Large intestine (tissue), 3 donors: ENCODE data around the gene NUDT1. TPM values are rescaled to one million over a fixed set of nuclear protein-coding genes. Genes with fewer than 3 reads are reported as not detected.
A peak's percentile ranks its signal among the peaks of the same experiment; 100 is the strongest.

ENCODE experiments used
- DNase-seq, 2 donors: peaks; one replicate each; pipeline versions ENCODE4 v3.0.0 to v3.0.0-alpha.2; 2013
- H3K27ac ChIP-seq: one replicate; pipeline ENCODE4 v1.5.1; 2013; ENCODE audit warnings: low read length
- H3K27me3 ChIP-seq: 2 replicates; pipeline ENCODE4 v1.6.1; 2013; ENCODE audit warnings: low read length; ENCODE audit not compliant: control insufficient read depth, insufficient read depth
- H3K36me3 ChIP-seq: 2 replicates; pipeline ENCODE4 v1.6.1; 2013; ENCODE audit warnings: low read length; ENCODE audit not compliant: control insufficient read depth, insufficient read depth
- H3K4me1 ChIP-seq: one replicate; pipeline ENCODE4 v1.6.1; 2013; ENCODE audit warnings: low read length; ENCODE audit not compliant: control insufficient read depth, insufficient read depth
- H3K4me3 ChIP-seq: one replicate; pipeline ENCODE4 v1.5.1; 2013; ENCODE audit warnings: low read length
- H3K9me3 ChIP-seq: one replicate; pipeline ENCODE4 v1.6.1; 2013; ENCODE audit warnings: mild to moderate bottlenecking, low read depth, low read length, moderate library complexity; ENCODE audit not compliant: control insufficient read depth
- WGBS: methylation state at CpG from one replicate; pipeline ENCODE4 v1.1.5; 2013; ENCODE audit warnings: low lambda C conversion rate; ENCODE audit not compliant: insufficient coverage; 5-methylcytosine and 5-hydroxymethylcytosine counted together
- polyA plus RNA-seq: library from polyadenylated mRNA; unstranded; fragments of 120-200 nt; gene quantifications from one replicate; pipeline ENCODE4 v1.2.1, GENCODE V29; 2013

Gene NUDT1
- polyA plus RNA-seq, 1 donor: 25.6 TPM

GRCh38 chr7:2232766-2233520 is 9.1 kb upstream of the NUDT1 start, which contains the start of gene MAD1L1:
Gene MAD1L1, minus strand, starts transcription at chr7:2232945. Its CDS starts 2,812 bp downstream, at chr7:2230133.
- Histone ChIP-seq H3K4me1 (no peaks in the 10 kb centered on the region), H3K36me3 (peaks cover 44% of the 10 kb centered on the region), H3K4me3 (peak within 1 kb of the TSS; percentile 61), H3K27me3 (no peaks in the 10 kb centered on the region), H3K9me3 (no peaks in the 10 kb centered on the region), H3K27ac (peak within 1 kb of the TSS; percentile 7)
- peak; percentile 87 to 91 for DNase-seq
- no CpG with 5 or more reads among the region's 63 CpGs for WGBS

- Histone ChIP-seq H3K27me3 (no peaks in the 10 kb centered on the region), H3K4me1 (no peaks in the 10 kb centered on the region), H3K27ac (no peak overlapping the region), H3K9me3 (no peaks in the 10 kb centered on the region), H3K36me3 (peaks cover 48% of the 10 kb centered on the region), H3K4me3 (no peak overlapping the region)
- WGBS: 100% methylated on average over 1 of the region's 3 CpGs
- DNase-seq: no peak
These were observed 8.1 kb upstream of the NUDT1 start for GRCh38 chr7:2233926-2234325.

- Histone ChIP-seq H3K27ac (no peak overlapping the region), H3K27me3 (no peaks in the 10 kb centered on the region), H3K4me3 (no peak overlapping the region), H3K36me3 (peaks cover 40% of the 10 kb centered on the region), H3K4me1 (no peaks in the 10 kb centered on the region), H3K9me3 (no peaks in the 10 kb centered on the region)
- 100% methylated on average over 1 of the region's 12 CpGs for WGBS
- DNase-seq: no peak
These were observed 4.9 kb upstream of the NUDT1 start for GRCh38 chr7:2237109-2237602.

GRCh38 chr7:2239242-2239641 is 2.8 kb upstream of the NUDT1 start:
- DNase-seq: no peak
- no peaks in the 10 kb centered on the region for H3K27me3 ChIP-seq
- no peak overlapping the region for H3K27ac ChIP-seq
- H3K4me1 ChIP-seq: peaks cover 18% of the 10 kb centered on the region
- no peaks in the 10 kb centered on the region for H3K9me3 ChIP-seq
- WGBS: no CpG with 5 or more reads among the region's 17 CpGs
- H3K4me3 ChIP-seq: no peak overlapping the region
- peaks cover 38% of the 10 kb centered on the region for H3K36me3 ChIP-seq

- Histone ChIP-seq H3K36me3 (peaks cover 14% of the 10 kb centered on the region), H3K27ac (peak overlapping the region; percentile 10), H3K27me3 (no peaks in the 10 kb centered on the region), H3K4me3 (peak overlapping the region; percentile 78), H3K9me3 (no peaks in the 10 kb centered on the region), H3K4me1 (peaks cover 22% of the 10 kb centered on the region)
- peak in 1 of 2 donors; percentile 54 for DNase-seq
- WGBS: no CpG with 5 or more reads among the region's 21 CpGs
These were observed 759 bp downstream of the NUDT1 start for GRCh38 chr7:2242541-2243429.

GRCh38 chr7:2243458-2243857 is 1.4 kb downstream of the NUDT1 start:
- no CpG with 5 or more reads among the region's 12 CpGs for WGBS
- peaks cover 7% of the 10 kb centered on the region for H3K36me3 ChIP-seq
- peaks cover 22% of the 10 kb centered on the region for H3K4me1 ChIP-seq
- no peaks in the 10 kb centered on the region for H3K9me3 ChIP-seq
- no peak overlapping the region for H3K4me3 ChIP-seq
- DNase-seq: no peak
- no peaks in the 10 kb centered on the region for H3K27me3 ChIP-seq
- H3K27ac ChIP-seq: no peak overlapping the region

- Histone ChIP-seq H3K36me3 (peaks cover under 1% of the 10 kb centered on the region), H3K4me1 (peaks cover 23% of the 10 kb centered on the region), H3K4me3 (no peak overlapping the region), H3K9me3 (no peaks in the 10 kb centered on the region), H3K27me3 (no peaks in the 10 kb centered on the region), H3K27ac (no peak overlapping the region)
- WGBS: 60% methylated on average over 1 of the region's 25 CpGs
- peak; percentile 51 to 76 for DNase-seq
These were observed 2.5 kb downstream of the NUDT1 start for GRCh38 chr7:2244404-2244995.

- Histone ChIP-seq H3K27me3 (no peaks in the 10 kb centered on the region), H3K36me3 (peaks cover 7% of the 10 kb centered on the region), H3K4me3 (no peak overlapping the region), H3K4me1 (peaks cover 25% of the 10 kb centered on the region), H3K9me3 (no peaks in the 10 kb centered on the region), H3K27ac (no peak overlapping the region)
- no peak for DNase-seq
- 100% methylated on average over 1 of the region's 22 CpGs for WGBS
These were observed 4.1 kb downstream of the NUDT1 start for GRCh38 chr7:2245883-2246675.

- Histone ChIP-seq H3K9me3 (no peaks in the 10 kb centered on the region), H3K27ac (no peak overlapping the region), H3K4me3 (no peak overlapping the region), H3K27me3 (no peaks in the 10 kb centered on the region), H3K4me1 (peaks cover 25% of the 10 kb centered on the region), H3K36me3 (peaks cover 13% of the 10 kb centered on the region)
- DNase-seq: no peak
- no CpG with 5 or more reads among the region's 36 CpGs for WGBS
These were observed 5.3 kb downstream of the NUDT1 start for GRCh38 chr7:2247141-2247995.
